Endothelial cell of umbilical vein (primary cell): Measurements from ENCODE around the gene FTO. TPM values are rescaled to one million over a fixed set of nuclear protein-coding genes. Genes with fewer than 3 reads are reported as not detected.

Experiments
- BruUV-seq: library from RNA; stranded (reverse); fragments of 400-500 nt; replicated peaks from 2 replicates; lab custom pipeline; 2021; lab: Mats Ljungman, UMichigan
- CTCF ChIA-PET: fragments of 300-600, 350-600 bp; sonication (Branson Sonifier 250); formaldehyde crosslinking; loops from one replicate; lab custom pipeline; 2021; ENCODE audit warnings: antibody characterized with exemption, inconsistent platforms; lab: Charles Lee
- POLR2A ChIA-PET: fragments of 300-600, 350-600 bp; sonication (Branson Sonifier 250); formaldehyde crosslinking; loops from one replicate; lab custom pipeline; 2021; ENCODE audit warnings: antibody characterized with exemption, inconsistent platforms; lab: Charles Lee
- DNase-seq: peaks from one replicate; pipeline ENCODE4 v3.0.0-alpha.2; 2011; ENCODE audit warnings: low read depth, low spot score
- FAIRE-seq: peaks from 2 replicates; lab custom pipeline; 2011; peaks lifted over from hg19 to GRCh38; lab: Jason Lieb, UNC
- H2AFZ ChIP-seq: 2 replicates; pipeline ENCODE4 v1.6.0; 2012; ENCODE audit warnings: low read depth, low read length, control low read depth, inconsistent platforms
- H3K27ac ChIP-seq: 2 replicates; pipeline ENCODE4 v1.5.1; 2011; ENCODE audit warnings: low read depth, mild to moderate bottlenecking, control low read depth, low read length, moderate library complexity; ENCODE audit not compliant: insufficient read depth
- H3K27me3 ChIP-seq, 2 experiments: 2 replicates each; pipeline versions ENCODE4 v1.6.0 to v1.6.1; 2011; ENCODE audit warnings: low read length in 2 of 2, mixed read lengths in 1 of 2; ENCODE audit not compliant: control insufficient read depth in 2 of 2, insufficient read depth in 2 of 2
- H3K36me3 ChIP-seq, 2 experiments: 2 replicates in 1 of 2; 3 replicates in 1 of 2; pipeline ENCODE4 v1.5.1; 2011; ENCODE audit warnings: low read length in 2 of 2, mild to moderate bottlenecking in 1 of 2, moderate library complexity in 1 of 2; ENCODE audit not compliant: control insufficient read depth in 2 of 2, insufficient read depth in 2 of 2; ENCODE audit errors: extremely low read depth in 1 of 2
- H3K4me1 ChIP-seq: 3 replicates; pipeline ENCODE4 v1.5.1; 2011; ENCODE audit warnings: mild to moderate bottlenecking, low read length; ENCODE audit not compliant: control insufficient read depth, insufficient read depth; ENCODE audit errors: extremely low read depth
- H3K4me2 ChIP-seq: 2 replicates; pipeline ENCODE4 v1.6.1; 2011; ENCODE audit warnings: low read length, control low read depth, mixed read lengths; ENCODE audit not compliant: insufficient read depth
- H3K4me3 ChIP-seq, 3 experiments: fragments of 200-600 bp in 1 of 3; sonication (generic), shearing (Covaris generic) in 1 of 3; replicated peaks in 1 of 3; 2 replicates each; pipeline ENCODE4 v1.5.1; 2011 to 2016; ENCODE audit warnings: control low read depth in 3 of 3, low read length in 3 of 3, mild to moderate bottlenecking in 2 of 3, inconsistent platforms in 1 of 3, low read depth in 1 of 3, moderate library complexity in 1 of 3; ENCODE audit not compliant: insufficient read depth in 1 of 3
- H3K79me2 ChIP-seq: 2 replicates; pipeline ENCODE4 v1.6.0; 2012; ENCODE audit warnings: low read length, inconsistent platforms; ENCODE audit not compliant: control insufficient read depth, insufficient read depth
- H3K9ac ChIP-seq: replicated peaks from 2 replicates; pipeline ENCODE3; 2011; ENCODE audit warnings: low read length, control low read depth; ENCODE audit not compliant: insufficient read depth; ENCODE audit errors: extremely low read depth
- H3K9me1 ChIP-seq: replicated peaks from 3 replicates; pipeline ENCODE4 v1.6.0; 2011; ENCODE audit warnings: mild to moderate bottlenecking, low read length; ENCODE audit not compliant: control insufficient read depth, insufficient read depth; ENCODE audit errors: extremely low read depth
- H3K9me3 ChIP-seq: replicated peaks from 2 replicates; pipeline ENCODE4 v1.5.1; 2012; ENCODE audit warnings: low read length, inconsistent platforms; ENCODE audit not compliant: control insufficient read depth, insufficient read depth
- H4K20me1 ChIP-seq: replicated peaks from 2 replicates; pipeline ENCODE3; 2011; ENCODE audit warnings: mild to moderate bottlenecking, low read length; ENCODE audit not compliant: control insufficient read depth, insufficient read depth; ENCODE audit errors: extremely low read depth
- FOS ChIP-seq: IDR thresholded peaks from 2 replicates; pipeline ENCODE4 v1.6.1; 2011; ENCODE audit warnings: mild to moderate bottlenecking, low read length, moderate library complexity, borderline replicate concordance; ENCODE audit not compliant: insufficient read depth
- GATA2 ChIP-seq: IDR thresholded peaks from 2 replicates; pipeline ENCODE4 v1.7.0; 2011; ENCODE audit warnings: low read depth, mild to moderate bottlenecking, moderate library complexity, mixed read lengths, low read length; ENCODE audit not compliant: insufficient read length, insufficient read depth
- JUN ChIP-seq: IDR thresholded peaks from 2 replicates; pipeline ENCODE4 v1.6.1; 2011; ENCODE audit warnings: borderline replicate concordance, low read depth; ENCODE audit not compliant: insufficient read length, insufficient read depth
- MYC ChIP-seq: IDR thresholded peaks from one replicate; pipeline ENCODE4 v1.6.1; 2011; ENCODE audit warnings: mild to moderate bottlenecking, low read depth, low read length
- POLR2A ChIP-seq: IDR thresholded peaks from 2 replicates; pipeline ENCODE4 v1.6.1; 2012; ENCODE audit warnings: low read depth, mild to moderate bottlenecking, control low read depth, low read length
- POLR2AphosphoS5 ChIP-seq: IDR thresholded peaks from 2 replicates; pipeline ENCODE4 v1.6.1; 2012; ENCODE audit warnings: low read depth, mild to moderate bottlenecking, control low read depth, low read length, moderate library complexity; ENCODE audit not compliant: insufficient read depth
- dilution Hi-C: fragments of 300-500 bp; cut with MboI; formaldehyde crosslinking; loops from one replicate; pipeline ENCODE4 v1.15.0; 2019; ENCODE audit warnings: low sequenced_read_pairs; ENCODE audit not compliant: extremely low pct_ligation_motif_present
- intact Hi-C: fragments of 100-400 bp; cut with micrococcal nuclease; formaldehyde crosslinking; loops from one replicate; pipeline ENCODE4 v1.10.0; 2022
- polyA plus RNA-seq, 4 experiments: library from polyadenylated mRNA; depleted of rRNA in 3 of 4; stranded (reverse) in 3 of 4; unstranded in 1 of 4; fragments of >200 nt; gene quantifications; 2 replicates each; pipeline versions ENCODE4 v1.2.1 to v1.2.3, GENCODE V29; 2011 to 2012; ENCODE audit warnings: missing spikeins in 1 of 4
- total RNA-seq: library from RNA; stranded (reverse); gene quantifications from 2 replicates; pipeline ENCODE4 v1.2.3, GENCODE V29; 2021
- TF ChIP-seq, protein P1 (sequence below), 2 donors: IDR thresholded peaks; 1 replicate in 1 of 2; 2 replicates in 1 of 2; pipeline ENCODE4 v1.5.1; 2011; ENCODE audit warnings: low read length in 2 of 2, mild to moderate bottlenecking in 2 of 2, moderate library complexity in 2 of 2, control low read depth in 1 of 2, inconsistent platforms in 1 of 2, low read depth in 1 of 2; ENCODE audit not compliant: insufficient read depth in 1 of 2; ENCODE audit errors: extremely low read depth in 1 of 2
- TF ChIP-seq, protein P2 (sequence below): IDR thresholded peaks from 2 replicates; pipeline ENCODE4 v1.6.1; 2011; ENCODE audit not compliant: insufficient read depth, insufficient read length

FTO gene
- total and polyA plus RNA-seq, 2 donors (not counting 3 experiments of a cell fraction or from before 2014, with no cell fraction given) = 48.6 to 87.1 TPM

DNA sequence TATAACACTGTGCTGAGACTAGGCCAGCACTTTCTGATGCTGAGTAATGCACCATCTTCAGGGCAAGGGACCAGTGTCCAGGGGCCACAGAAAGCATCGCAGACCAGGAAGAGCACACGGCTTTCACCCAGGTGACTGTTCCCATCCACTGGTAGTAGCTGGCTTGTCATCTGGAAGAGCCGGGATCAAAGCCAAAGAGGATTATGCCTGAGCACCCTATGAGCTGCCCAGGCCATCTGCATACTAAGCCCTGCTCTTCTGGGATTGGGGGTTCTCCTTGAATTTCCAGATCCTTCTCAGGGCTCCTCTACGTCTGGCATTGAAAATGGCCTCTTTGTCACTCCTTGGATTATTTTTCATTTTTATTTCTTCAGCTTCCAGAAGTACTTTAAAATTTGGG, 441.9 kb downstream of the FTO start:
- Histone ChIP-seq H3K27me3 (peaks cover 0 to 6% of the 10 kb centered on the region in 2 experiments), H3K4me1 (no peaks in the 10 kb centered on the region), H3K79me2 (no peaks in the 10 kb centered on the region), H3K36me3 (no peaks in the 10 kb centered on the region), H3K27ac (no peak overlapping the region), H3K4me3 (no peak overlapping the region), H3K9me1 (no peaks in the 10 kb centered on the region), H2AFZ (no peak overlapping the region), H4K20me1 (no peaks in the 10 kb centered on the region), H3K4me2 (no peak overlapping the region), H3K9ac (no peak overlapping the region), H3K9me3 (no peaks in the 10 kb centered on the region)
- intact Hi-C loops = no loop called here
- no peak for TF ChIP-seq JUN
- TF ChIP-seq, protein P1, sequence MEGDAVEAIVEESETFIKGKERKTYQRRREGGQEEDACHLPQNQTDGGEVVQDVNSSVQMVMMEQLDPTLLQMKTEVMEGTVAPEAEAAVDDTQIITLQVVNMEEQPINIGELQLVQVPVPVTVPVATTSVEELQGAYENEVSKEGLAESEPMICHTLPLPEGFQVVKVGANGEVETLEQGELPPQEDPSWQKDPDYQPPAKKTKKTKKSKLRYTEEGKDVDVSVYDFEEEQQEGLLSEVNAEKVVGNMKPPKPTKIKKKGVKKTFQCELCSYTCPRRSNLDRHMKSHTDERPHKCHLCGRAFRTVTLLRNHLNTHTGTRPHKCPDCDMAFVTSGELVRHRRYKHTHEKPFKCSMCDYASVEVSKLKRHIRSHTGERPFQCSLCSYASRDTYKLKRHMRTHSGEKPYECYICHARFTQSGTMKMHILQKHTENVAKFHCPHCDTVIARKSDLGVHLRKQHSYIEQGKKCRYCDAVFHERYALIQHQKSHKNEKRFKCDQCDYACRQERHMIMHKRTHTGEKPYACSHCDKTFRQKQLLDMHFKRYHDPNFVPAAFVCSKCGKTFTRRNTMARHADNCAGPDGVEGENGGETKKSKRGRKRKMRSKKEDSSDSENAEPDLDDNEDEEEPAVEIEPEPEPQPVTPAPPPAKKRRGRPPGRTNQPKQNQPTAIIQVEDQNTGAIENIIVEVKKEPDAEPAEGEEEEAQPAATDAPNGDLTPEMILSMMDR (IDR thresholded peaks at IDR 0.05; ENCODE audit: extremely low read depth in 1 of 2, insufficient read depth in 1 of 2, low read depth in 1 of 2, low read length in 2 of 2) = no peak
- TF ChIP-seq FOS = no peak
- TF ChIP-seq, protein P2, sequence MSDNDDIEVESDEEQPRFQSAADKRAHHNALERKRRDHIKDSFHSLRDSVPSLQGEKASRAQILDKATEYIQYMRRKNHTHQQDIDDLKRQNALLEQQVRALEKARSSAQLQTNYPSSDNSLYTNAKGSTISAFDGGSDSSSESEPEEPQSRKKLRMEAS = no peak
- no peak for TF ChIP-seq GATA2
- TF ChIP-seq POLR2AphosphoS5 = no peak
- no peak for TF ChIP-seq POLR2A
- no peak for TF ChIP-seq MYC
- CTCF ChIA-PET = no interaction called here
- FAIRE-seq (no peak), DNase-seq (no peak)
- BruUV-seq = no TSS peak
- POLR2A ChIA-PET = no interaction called here
- dilution Hi-C loops = no loop called here
